Muscle of arm (tissue), 12 donors: ENCODE results near the gene SMDT1. TPM values are rescaled to one million over a fixed set of nuclear protein-coding genes. Genes with fewer than 3 reads are reported as not detected.
"Not testable (repeated sequence)": the region's sequence is repeated elsewhere in the genome, so short reads cannot be mapped to it uniquely, and the experiment has no call there.

Experiments
- DNase-seq: peaks from one replicate; pipeline ENCODE4 v3.0.0-alpha.2; 2013
- polyA plus RNA-seq, 12 donors: library from polyadenylated mRNA; unstranded; fragments of 120-200 nt; gene quantifications; one replicate each; pipeline ENCODE4 v1.2.1, GENCODE V29; 2013; ENCODE audit not compliant: insufficient read length in 12 of 12

Gene SMDT1
- polyA plus RNA-seq, 12 donors, result 39.7 to 155 (median 99.5) TPM; not detected in 1

DNA sequence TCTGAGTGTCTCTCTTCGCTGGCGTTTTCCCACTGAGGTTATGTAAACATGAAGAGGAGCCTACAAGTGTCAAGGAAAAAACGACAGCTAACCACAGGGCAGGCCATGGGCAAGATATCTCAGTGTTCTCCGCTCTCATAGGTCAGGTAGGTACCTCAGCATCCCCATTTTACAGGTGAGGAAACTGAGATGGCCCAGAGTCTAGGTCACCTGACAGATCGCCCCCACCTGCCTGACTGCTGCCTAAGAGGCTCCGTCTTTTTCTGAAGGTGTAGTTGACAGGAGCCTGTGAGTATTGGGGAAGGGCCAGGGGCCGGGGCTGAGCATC is 11.9 kb downstream of the SMDT1 start:
- no peak for DNase-seq

DNA sequence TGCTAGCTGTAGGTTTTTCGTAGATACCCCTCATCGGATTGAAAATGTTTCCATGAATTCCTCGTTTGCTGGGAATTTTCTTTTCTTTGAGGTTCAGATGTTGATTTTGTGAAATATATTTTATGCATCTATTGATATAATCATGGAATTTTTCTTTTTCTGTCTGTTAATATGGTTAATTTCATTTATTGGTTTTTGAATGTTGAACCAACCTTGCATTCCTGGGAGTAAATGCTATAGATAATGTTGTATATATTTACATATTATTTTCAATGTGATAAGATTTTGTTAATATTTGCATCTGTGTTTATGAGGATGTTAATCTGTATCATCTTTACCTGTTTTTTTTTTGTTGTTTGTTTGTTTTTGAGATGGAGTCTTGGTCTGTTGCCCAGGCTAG is 21.7 kb downstream of the SMDT1 start:
- DNase-seq, result no peak

- DNase-seq, result not testable (repeated sequence)
Observed at GRCh38 chr22:42104332-42104860, 24.9 kb downstream of the SMDT1 start.

DNA sequence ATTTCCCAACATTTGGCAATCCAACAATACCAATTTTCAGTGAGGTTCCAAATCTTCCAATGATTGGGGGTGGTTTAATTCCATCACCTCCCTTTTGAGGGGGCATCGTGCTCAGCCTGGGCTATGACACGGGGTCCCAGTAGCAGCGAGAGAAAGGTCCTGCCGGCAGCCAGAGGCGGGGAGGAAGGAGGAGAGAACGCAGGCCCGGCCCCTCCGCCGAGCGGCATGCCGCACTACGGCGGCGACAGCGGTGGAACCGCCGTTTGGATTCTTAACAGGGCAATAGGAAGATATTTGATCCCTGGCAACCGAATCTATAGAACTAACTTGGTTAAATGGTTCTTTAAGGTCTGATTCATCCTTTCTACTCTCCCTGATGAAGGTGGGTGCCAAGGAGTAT is 29.3 kb downstream of the SMDT1 start:
- no peak for DNase-seq

DNA sequence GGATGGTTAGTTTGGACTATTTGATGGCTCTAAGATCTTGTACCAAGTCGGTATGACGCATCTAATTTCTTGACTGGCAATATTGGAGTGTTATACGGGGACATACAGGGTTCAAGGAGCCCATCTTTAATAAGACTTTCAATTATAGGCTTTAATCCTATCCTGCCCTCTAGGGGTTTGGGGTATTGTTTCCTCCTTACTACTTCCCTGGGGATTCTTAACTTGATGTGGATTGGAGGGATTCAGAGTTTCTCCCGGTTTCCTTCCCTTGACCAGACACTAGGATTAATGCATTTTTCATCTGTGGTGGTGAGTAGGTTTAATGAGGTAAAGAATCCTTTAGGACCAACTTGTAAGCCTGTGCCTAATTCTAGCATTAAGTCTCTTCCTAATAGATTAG is 32.3 kb downstream of the SMDT1 start:
- no peak for DNase-seq

DNA sequence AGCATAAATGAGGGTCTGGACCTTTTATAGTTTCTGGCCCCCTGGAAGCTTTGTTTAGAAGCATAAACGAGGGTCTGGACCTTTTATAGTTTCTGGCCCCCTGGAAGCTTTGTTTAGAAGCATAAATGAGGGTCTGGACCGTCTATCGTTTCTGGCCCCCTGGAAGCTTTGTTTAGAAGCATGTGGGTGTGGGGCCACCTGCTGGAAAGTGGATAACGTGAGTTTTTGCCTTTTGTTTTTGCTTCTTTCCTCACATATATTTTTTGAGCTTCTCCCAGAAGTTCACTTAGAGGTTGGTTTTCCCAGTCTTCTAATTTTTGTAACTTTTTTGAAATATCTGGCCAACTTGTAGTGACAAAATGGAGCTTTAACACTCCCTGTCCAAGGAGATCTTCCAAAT is 33.3 kb downstream of the SMDT1 start:
- not testable (repeated sequence) for DNase-seq

DNA sequence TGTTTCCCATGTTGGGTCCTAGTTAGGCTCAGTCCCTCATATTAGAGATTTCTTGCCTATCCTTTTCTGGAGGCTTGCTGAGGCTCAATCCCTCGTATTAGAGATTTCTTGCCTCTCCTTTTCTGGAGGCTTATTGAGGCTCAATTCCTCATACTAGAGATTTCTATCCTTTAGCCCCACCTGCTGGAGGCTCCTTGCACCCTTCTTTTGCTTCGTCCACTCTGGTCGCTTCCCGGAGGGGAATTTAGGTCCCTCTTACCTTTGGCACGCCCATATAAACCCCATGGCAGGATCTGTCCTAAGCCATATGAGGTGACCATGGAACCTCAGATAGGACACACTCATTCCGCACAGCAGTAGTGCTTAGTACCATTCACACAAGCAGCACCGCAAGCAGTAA is 35.2 kb downstream of the SMDT1 start:
- no peak for DNase-seq

DNA sequence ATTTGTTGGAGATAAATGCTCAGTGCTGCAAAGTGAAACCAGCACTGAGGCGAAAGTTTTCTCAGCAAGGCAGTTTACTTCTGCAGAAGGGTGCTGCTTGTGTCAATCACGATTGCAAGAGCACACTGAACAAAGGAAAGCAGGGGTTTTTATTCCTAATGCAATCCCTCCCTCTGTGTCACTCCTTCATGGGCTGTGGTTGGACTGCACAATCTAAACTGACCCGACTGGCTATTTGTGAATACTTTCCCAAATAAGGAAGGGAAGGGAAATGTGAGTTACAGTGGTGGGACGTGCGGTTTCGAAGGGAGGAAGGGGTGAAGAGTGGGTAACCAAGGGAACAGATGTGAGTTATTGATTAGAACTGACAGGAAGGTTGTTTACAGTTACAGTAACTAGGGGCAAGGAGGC is 35.9 kb downstream of the SMDT1 start:
- not testable (repeated sequence) for DNase-seq

- DNase-seq, result no peak
Observed at GRCh38 chr22:42116848-42117424, 37.4 kb downstream of the SMDT1 start.

- DNase-seq, result not testable (repeated sequence)
Observed at GRCh38 chr22:42120231-42121021, 40.9 kb downstream of the SMDT1 start.

DNA sequence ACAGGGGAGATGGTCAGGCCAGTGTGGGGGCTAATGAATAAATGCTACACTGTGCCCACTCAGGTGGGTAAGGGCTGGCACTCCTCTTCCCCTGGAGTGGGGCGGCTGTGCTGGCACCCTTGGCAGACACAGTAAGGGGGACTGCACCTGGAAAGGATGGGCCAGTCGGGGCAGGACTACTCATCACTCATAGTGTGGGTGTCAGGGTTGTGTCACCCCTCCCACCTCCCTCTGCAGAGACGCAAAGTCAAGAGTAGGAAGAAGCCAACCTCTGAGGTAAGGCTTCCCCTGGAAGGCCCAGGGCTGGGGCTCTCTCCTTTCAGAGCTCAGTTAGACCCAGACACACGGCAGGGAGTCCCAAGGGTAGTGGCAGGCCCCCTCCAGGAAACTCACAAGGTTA is 44.0 kb downstream of the SMDT1 start:
- DNase-seq, result not testable (repeated sequence)

GRCh38 chr22:42127606-42128005 is 48.1 kb downstream of the SMDT1 start:
- DNase-seq, result no peak

- not testable (repeated sequence) for DNase-seq
Observed at GRCh38 chr22:42128007-42128406, 48.5 kb downstream of the SMDT1 start.

DNA sequence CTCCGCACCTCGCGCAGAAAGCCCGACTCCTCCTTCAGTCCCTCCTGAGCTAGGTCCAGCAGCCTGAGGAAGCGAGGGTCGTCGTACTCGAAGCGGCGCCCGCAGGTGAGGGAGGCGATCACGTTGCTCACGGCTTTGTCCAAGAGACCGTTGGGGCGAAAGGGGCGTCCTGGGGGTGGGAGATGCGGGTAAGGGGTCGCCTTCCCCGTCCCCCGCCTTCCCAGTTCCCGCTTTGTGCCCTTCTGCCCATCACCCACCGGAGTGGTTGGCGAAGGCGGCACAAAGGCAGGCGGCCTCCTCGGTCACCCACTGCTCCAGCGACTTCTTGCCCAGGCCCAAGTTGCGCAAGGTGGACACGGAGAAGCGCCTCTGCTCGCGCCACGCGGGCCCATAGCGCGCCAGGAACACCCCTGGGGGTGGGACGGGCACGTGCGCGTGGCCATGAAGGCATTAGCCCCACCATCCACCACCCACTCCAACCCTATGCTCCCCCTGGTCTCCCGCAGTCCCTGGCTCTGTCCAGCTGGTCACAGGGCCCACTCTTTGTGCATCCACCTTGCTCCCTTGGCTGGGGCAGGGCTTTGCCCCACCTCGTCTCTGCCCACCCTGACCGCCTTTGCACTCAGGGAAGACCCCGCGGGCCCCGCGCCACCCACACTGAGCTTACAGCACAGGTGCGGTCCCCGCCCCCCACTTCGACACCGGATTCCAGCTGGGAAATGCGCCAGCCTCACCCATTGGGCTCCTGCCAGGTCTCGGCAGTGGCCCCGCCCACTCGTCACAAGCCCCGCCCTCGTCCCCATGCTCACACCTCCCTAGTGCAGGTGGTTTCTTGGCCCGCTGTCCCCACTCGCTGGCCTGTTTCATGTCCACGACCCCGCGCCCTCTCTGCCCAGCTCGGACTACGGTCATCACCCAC is 49.5 kb downstream of the SMDT1 start:
- not testable (repeated sequence) for DNase-seq

- not testable (repeated sequence) for DNase-seq
Observed at GRCh38 chr22:42130182-42130581, 50.7 kb downstream of the SMDT1 start.

DNA sequence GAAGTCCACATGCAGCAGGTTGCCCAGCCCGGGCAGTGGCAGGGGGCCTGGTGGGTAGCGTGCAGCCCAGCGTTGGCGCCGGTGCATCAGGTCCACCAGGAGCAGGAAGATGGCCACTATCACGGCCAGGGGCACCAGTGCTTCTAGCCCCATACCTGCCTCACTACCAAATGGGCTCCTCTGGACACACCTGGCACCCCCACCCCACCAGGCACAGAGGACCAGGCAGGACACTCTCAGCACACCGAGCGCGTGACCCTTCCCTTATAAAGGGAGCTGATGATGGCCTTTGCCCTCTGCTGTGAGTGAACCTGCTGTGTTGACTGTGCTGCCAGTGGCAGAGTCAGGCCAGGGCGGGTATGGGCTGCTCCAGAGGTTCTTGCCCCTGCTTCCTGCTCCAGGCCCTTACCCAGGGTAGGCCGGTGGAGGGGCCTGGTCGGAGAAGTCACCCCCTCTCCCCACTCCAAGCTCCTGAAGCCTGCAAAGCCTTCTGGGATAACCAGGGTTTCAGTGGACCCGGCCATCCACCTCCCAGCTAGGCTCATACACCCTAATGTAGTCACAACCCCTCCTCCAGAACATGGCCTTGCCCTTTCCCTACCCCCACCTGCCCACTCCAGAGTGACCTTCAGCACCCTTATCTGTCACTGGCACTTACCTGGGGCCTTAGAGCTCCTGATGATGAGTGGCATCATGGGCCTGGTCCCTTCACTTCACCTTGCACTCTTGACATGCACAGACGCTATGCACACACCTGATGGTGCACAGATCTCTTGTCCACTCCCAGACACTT is 51.3 kb downstream of the SMDT1 start, which contains the start of gene CYP2D6:
Gene CYP2D6, minus strand, starts transcription at position 172 of the 793 bp plus-strand sequence. Its CDS starts 19 bp downstream, at position 153.
- DNase-seq, result not testable (repeated sequence)

GRCh38 chr22:42131562-42131961 is 52.1 kb downstream of the SMDT1 start:
- no peak for DNase-seq

GRCh38 chr22:42132457-42132856 is 53.0 kb downstream of the SMDT1 start:
- DNase-seq, result no peak
